ENCODE measurements around the gene BACE2.

GRCh38 chr21:41189150-41189745 lies 21.3 kb downstream of the BACE2 start:
- TF ChIP-seq EZH2 (IDR thresholded peaks at IDR 0.05; ENCODE audit: borderline replicate concordance, insufficient read depth, low read depth, low read length, poor library complexity, severe bottlenecking) (no peak), CTCF (IDR thresholded peaks at IDR 0.05) (no peak)
